Measurements from ENCODE around the gene PTPRJ.

DNA sequence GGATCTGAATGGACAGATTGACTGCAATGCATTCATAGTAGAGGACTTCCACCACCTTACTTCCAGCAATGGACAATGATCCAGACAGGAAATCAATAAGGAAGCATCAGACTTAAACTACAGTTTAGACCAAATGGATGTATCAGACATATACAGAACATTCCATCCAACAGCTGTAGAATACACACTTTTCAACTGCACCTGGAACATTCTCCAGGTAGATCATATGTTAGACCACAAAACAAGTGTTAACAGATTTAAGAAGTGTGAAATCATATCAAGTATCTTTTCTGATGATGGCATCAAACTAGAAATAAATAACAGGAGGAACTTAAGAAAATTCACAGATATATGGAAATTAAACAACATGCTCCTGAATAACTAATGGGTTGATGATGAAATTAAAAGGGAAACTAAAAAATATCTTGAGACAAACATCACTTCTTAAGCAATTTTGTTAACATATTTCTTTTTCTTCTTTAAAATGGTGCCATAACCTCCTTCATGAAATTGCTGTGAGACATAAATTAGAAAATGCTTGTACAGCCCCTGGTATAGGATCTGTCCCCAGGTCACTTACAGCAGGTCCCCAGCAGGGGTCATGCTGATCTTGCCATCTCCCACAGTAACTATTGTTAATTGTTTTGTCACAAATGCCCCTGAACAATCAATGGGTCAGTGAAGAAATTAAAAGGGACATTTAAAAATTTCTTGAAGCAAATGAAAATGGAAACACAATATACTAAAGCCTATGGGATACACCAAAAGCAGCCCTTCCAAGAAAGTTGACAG, 136.3 kb downstream of the PTPRJ start:
- TF ChIP-seq TSHZ1 (CRISPR knock-in tag; IDR thresholded peaks at IDR 0.05) (no peak), ZBTB2 (IDR thresholded peaks at IDR 0.05) (no peak), SMAD2 (IDR thresholded peaks at IDR 0.05; ENCODE audit: low read depth, low read length) (no peak), GTF2B (IDR thresholded peaks at IDR 0.05; ENCODE audit: extremely low read depth, insufficient read length) (no peak)

Data from K562 (cell line).